KMS-11 (cell line): Measurements from ENCODE around the gene FIZ1.

Source experiments
- H2AFZ ChIP-seq: fragments of 200-600 bp; sonication (generic); 2 replicates; pipeline ENCODE4 v1.6.1; 2016; ENCODE audit warnings: antibody characterized with exemption, mixed run types, low read depth
- H3K27ac ChIP-seq: fragments of 200-600 bp; sonication (generic); 2 replicates; pipeline ENCODE4 v1.6.1; 2016; ENCODE audit warnings: mild to moderate bottlenecking, mixed run types
- H3K27me3 ChIP-seq: fragments of 200-600 bp; sonication (generic); 2 replicates; pipeline ENCODE4 v1.6.1; 2017; ENCODE audit warnings: mild to moderate bottlenecking, low read depth, mixed run types, moderate library complexity; ENCODE audit not compliant: insufficient read depth
- H3K36me3 ChIP-seq: fragments of 200-600 bp; sonication (generic); 2 replicates; pipeline ENCODE4 v1.6.1; 2017; ENCODE audit warnings: mild to moderate bottlenecking, mixed run types; ENCODE audit not compliant: insufficient read depth
- H3K4me1 ChIP-seq: fragments of 200-600 bp; sonication (generic); 2 replicates; pipeline ENCODE4 v1.6.1; 2016; ENCODE audit warnings: mild to moderate bottlenecking, low read depth, mixed run types; ENCODE audit not compliant: poor library complexity, severe bottlenecking
- H3K4me2 ChIP-seq: fragments of 200-600 bp; sonication (generic); 2 replicates; pipeline ENCODE4 v1.7.0; 2016; ENCODE audit warnings: mild to moderate bottlenecking, mixed run types
- H3K4me3 ChIP-seq: fragments of 200-600 bp; sonication (generic); IDR thresholded peaks from 2 replicates; pipeline ENCODE4 v1.6.1; 2017; ENCODE audit warnings: low read depth, low read length, mixed read lengths; ENCODE audit not compliant: insufficient read depth
- H3K79me2 ChIP-seq: fragments of 200-600 bp; sonication (generic); 2 replicates; pipeline ENCODE4 v1.6.1; 2016; ENCODE audit warnings: low read depth, mixed run types; ENCODE audit not compliant: insufficient read depth
- H3K9ac ChIP-seq: fragments of 200-600 bp; sonication (generic); 2 replicates; pipeline ENCODE4 v1.6.1; 2016; ENCODE audit warnings: mild to moderate bottlenecking, mixed run types
- H4K20me1 ChIP-seq: fragments of 200-600 bp; sonication (generic); 2 replicates; pipeline ENCODE4 v1.6.1; 2016; ENCODE audit warnings: mild to moderate bottlenecking, mixed run types; ENCODE audit not compliant: insufficient read depth
- TF ChIP-seq, protein P1 (sequence below): fragments of 200-600 bp; sonication (generic); conservative IDR thresholded peaks from 2 replicates; pipeline ENCODE4 v1.6.1; 2017; ENCODE audit warnings: low read depth, mild to moderate bottlenecking, antibody characterized with exemption, low read length, moderate library complexity, mixed read lengths

Gene FIZ1

DNA sequence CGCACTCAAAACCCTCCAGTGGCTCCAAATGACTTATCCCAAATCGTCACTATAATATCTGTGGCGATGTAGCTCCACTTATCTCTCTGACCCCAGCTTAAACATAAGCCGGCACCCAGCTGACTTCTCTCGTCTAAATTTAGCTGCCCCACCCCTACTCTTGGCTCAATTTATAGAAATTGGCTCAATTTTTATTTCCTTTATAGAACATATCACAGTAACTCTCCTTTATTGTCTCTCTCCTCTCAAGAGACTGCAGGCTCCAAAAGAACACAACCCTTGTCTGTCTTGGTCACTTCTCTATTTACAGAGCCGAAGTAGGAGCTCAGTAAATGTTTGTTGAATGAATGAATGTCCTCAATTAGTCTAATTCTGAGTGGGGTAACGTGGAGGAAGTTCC lies 24.2 kb upstream of the FIZ1 start:
- Histone ChIP-seq H2AFZ (no peak overlapping the region), H3K4me3 (no peak overlapping the region), H3K27ac (no peak overlapping the region), H4K20me1 (no peaks in the 10 kb centered on the region), H3K4me2 (peak overlapping the region; percentile 28; the same call in 1 of the 2 replicates), H3K36me3 (no peaks in the 10 kb centered on the region), H3K79me2 (no peaks in the 10 kb centered on the region), H3K27me3 (no peaks in the 10 kb centered on the region; the same call in 1 of the 2 replicates), H3K4me1 (peaks cover 15% of the 10 kb centered on the region), H3K9ac (no peak overlapping the region)
- TF ChIP-seq, protein P1, sequence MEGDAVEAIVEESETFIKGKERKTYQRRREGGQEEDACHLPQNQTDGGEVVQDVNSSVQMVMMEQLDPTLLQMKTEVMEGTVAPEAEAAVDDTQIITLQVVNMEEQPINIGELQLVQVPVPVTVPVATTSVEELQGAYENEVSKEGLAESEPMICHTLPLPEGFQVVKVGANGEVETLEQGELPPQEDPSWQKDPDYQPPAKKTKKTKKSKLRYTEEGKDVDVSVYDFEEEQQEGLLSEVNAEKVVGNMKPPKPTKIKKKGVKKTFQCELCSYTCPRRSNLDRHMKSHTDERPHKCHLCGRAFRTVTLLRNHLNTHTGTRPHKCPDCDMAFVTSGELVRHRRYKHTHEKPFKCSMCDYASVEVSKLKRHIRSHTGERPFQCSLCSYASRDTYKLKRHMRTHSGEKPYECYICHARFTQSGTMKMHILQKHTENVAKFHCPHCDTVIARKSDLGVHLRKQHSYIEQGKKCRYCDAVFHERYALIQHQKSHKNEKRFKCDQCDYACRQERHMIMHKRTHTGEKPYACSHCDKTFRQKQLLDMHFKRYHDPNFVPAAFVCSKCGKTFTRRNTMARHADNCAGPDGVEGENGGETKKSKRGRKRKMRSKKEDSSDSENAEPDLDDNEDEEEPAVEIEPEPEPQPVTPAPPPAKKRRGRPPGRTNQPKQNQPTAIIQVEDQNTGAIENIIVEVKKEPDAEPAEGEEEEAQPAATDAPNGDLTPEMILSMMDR = no peak

DNA sequence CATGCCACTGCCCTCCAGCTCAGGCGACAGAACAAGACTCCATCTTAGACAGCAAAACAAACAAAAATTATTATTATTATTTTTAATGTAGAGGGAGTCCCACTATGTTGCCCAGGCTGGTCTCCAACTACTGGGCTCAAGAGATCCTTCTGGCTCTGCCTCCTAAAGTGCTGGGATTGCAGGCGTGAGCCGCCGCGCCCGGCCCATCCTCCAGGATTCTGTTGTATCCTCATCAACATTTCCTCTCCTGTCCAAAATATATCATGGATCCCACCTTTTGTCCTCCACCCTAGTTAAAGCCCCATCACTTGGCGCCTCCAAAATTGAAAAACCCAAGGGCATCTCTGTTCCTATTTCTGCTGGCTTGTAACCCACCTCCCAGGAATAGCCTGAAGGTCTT lies 23.8 kb upstream of the FIZ1 start:
- H3K79me2 ChIP-seq = no peaks in the 10 kb centered on the region
- H3K36me3 ChIP-seq = no peaks in the 10 kb centered on the region
- H3K4me2 ChIP-seq = no peak overlapping the region
- H3K4me3 ChIP-seq = no peak overlapping the region
- H3K27me3 ChIP-seq = no peaks in the 10 kb centered on the region; the same call in 1 of the 2 replicates
- TF ChIP-seq, protein P1 = no peak
- H4K20me1 ChIP-seq = no peaks in the 10 kb centered on the region
- no peak overlapping the region for H3K9ac ChIP-seq
- H3K27ac ChIP-seq = no peak overlapping the region
- H2AFZ ChIP-seq = no peak overlapping the region
- peaks cover 15% of the 10 kb centered on the region for H3K4me1 ChIP-seq

DNA sequence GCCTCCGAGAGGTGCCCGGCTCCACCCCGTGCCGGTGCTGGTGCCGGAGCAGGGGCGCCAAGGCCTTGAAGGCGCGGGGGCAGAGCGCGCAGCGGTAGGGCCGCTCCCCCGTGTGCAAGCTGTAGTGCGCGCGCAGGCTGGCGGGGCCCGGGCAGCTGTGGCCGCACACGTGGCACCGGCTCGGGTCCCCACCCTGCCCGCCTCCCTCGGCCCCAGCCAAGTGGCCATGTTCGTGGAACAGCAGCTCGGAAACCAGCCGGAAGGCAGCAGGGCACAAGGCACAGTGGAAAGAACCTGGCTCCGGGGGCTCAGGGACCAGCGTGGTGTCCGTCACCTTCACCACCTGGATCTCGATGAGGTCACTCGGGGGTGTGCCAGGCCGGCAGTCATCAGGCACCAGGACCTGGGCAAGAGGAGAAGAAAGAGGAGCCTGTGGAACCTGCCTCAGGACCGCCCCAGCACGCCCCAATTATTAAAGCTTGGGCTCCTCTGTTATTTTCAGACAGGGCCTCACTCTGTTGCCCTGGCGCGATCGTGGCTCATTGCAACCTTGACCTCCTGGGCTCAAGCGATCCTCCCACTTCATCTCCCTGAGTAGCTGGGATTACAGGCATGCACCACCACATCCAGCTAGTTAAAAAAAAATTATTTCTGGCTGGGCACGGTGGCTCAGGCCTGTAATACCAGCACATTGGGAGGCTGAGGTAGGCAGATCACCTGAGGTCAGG lies 23.1 kb upstream of the FIZ1 start:
- no peaks in the 10 kb centered on the region; the same call in 1 of the 2 replicates for H3K27me3 ChIP-seq
- TF ChIP-seq, protein P1 = no peak

DNA sequence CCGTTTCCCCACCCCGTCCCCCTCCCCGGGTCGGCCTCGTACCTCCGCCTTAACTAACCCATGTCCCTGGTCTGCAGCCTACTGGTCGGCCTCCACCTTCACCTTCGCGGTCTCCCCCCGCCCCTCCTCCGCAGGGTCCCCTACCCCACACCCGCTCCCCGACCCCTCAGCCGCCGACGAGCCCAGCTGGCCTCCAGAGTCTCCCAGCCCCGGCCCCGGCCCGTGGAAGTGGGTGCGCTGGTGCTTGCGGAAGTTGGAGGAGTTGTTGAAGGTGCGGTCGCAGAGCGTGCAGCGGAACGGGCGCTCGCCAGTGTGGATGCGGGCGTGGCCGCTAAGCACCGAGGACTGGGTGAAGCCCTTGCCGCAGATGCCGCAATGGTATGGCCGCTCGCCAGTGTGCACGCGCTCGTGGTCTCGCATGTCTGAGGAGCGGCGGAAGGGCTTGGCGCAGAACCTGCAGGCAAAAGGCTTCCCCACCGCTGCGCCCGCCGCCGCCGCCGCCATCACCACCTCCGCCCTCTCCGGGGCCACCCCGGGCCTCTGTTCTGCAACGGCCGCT lies 22.4 kb upstream of the FIZ1 start:
- Histone ChIP-seq H3K79me2 (no peaks in the 10 kb centered on the region), H2AFZ (no peak overlapping the region), H3K4me3 (no peak overlapping the region), H3K27ac (no peak overlapping the region), H3K9ac (no peak overlapping the region), H3K27me3 (no peaks in the 10 kb centered on the region), H3K36me3 (no peaks in the 10 kb centered on the region), H3K4me1 (peaks cover 15% of the 10 kb centered on the region), H4K20me1 (no peaks in the 10 kb centered on the region), H3K4me2 (no peak overlapping the region)
- TF ChIP-seq, protein P1 = no peak

More for the DNA sequence above, 23.1 kb upstream of the FIZ1 start:
- Histone ChIP-seq H3K79me2 (no peaks in the 10 kb centered on the region), H2AFZ (no peak overlapping the region), H3K36me3 (no peaks in the 10 kb centered on the region), H3K4me1 (peaks cover 15% of the 10 kb centered on the region), H3K27ac (no peak overlapping the region), H3K4me3 (no peak overlapping the region), H3K9ac (no peak overlapping the region), H4K20me1 (no peaks in the 10 kb centered on the region), H3K4me2 (no peak overlapping the region)
